HG02943 (cell line): Measurements from ENCODE around the gene SLC26A6.

Experiments
- ATAC-seq: cut with Tn5 transposase; IDR thresholded peaks from one replicate; pipeline ENCODE4 v1.9.1; 2021; ENCODE audit warnings: mild to moderate bottlenecking, low read depth, moderate library complexity; ENCODE audit not compliant: unreplicated experiment

SLC26A6 gene

GRCh38 chr3:48634661-48635221 is 520 bp downstream of the SLC26A6 start:
- peak; percentile 10 for ATAC-seq

GRCh38 chr3:48633743-48634142 is 1.5 kb downstream of the SLC26A6 start:
- no peak for ATAC-seq

GRCh38 chr3:48633256-48633655 is 2.0 kb downstream of the SLC26A6 start:
- no peak for ATAC-seq

GRCh38 chr3:48631516-48632448 is 3.5 kb downstream of the SLC26A6 start:
- ATAC-seq, result no peak

- no peak for ATAC-seq
These were observed 4.4 kb downstream of the SLC26A6 start for GRCh38 chr3:48630833-48631232.

- no peak for ATAC-seq
These were observed 4.9 kb downstream of the SLC26A6 start for GRCh38 chr3:48630407-48630806.

- no peak for ATAC-seq
These were observed 5.4 kb downstream of the SLC26A6 start for GRCh38 chr3:48629894-48630293.

- ATAC-seq, result no peak
These were observed 6.8 kb downstream of the SLC26A6 start for GRCh38 chr3:48628277-48629017.

GRCh38 chr3:48625600-48625999 is 9.7 kb downstream of the SLC26A6 start:
- ATAC-seq, result no peak

- no peak for ATAC-seq
These were observed 10.5 kb downstream of the SLC26A6 start for GRCh38 chr3:48624767-48625166.

GRCh38 chr3:48623851-48624547 is 11.3 kb downstream of the SLC26A6 start:
- ATAC-seq, result no peak

GRCh38 chr3:48621461-48621869 is 13.8 kb downstream of the SLC26A6 start, which contains the start of gene TMEM89:
TSS of gene TMEM89 (minus strand) at chr3:48621769. CDS start at chr3:48621756, 13 bp downstream.
- no peak for ATAC-seq

- no peak for ATAC-seq
These were observed 15.4 kb downstream of the SLC26A6 start for GRCh38 chr3:48619541-48620524.

GRCh38 chr3:48617559-48617958 is 17.7 kb downstream of the SLC26A6 start:
- no peak for ATAC-seq

- ATAC-seq, result no peak
These were observed 21.2 kb downstream of the SLC26A6 start for GRCh38 chr3:48614044-48614443.

- no peak for ATAC-seq
These were observed 23.0 kb downstream of the SLC26A6 start for GRCh38 chr3:48612309-48612708.

GRCh38 chr3:48609088-48610005 is 25.9 kb downstream of the SLC26A6 start, which contains the start of gene UQCRC1:
TSS of gene UQCRC1 (minus strand) at chr3:48609646. CDS start at chr3:48609620, 26 bp downstream.
- peak; percentile 93 for ATAC-seq

- ATAC-seq, result no peak
These were observed 27.7 kb downstream of the SLC26A6 start for GRCh38 chr3:48607519-48607918.
